ENCODE results near the gene ATXN7L2. TPM values are rescaled to one million over a fixed set of nuclear protein-coding genes. Genes with fewer than 3 reads are reported as not detected.

Gene ATXN7L2
- total and polyA plus RNA-seq, 2 of the 8 experiments (the other 6 are each of a cell fraction or from before 2014, with no cell fraction given), result 8.1 to 9.3 TPM

DNA sequence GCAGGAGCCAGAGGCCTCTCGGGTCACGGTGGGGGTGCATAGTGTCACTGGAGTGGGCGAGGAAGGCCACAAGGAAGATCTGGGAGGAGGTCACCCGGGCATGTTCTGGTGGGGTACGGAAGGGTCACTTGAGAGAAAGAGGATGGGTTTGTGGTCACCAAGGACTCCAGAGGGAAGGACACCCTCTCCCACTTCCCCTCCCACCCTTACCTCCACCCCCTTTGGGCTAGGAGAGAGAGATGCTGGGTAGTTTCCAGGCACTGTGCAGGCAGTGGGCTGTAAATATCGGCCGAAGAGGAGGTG lies 25.1 kb downstream of the ATXN7L2 start (continued):
- TF ChIP-seq RBBP5 (IDR thresholded peaks at IDR 0.05; ENCODE audit: borderline replicate concordance, low read depth, low read length), result no peak
- TF ChIP-seq TAF1 (IDR thresholded peaks at IDR 0.05; ENCODE audit: low read depth, low read length), result no peak
- TF ChIP-seq SIX5 (IDR thresholded peaks at IDR 0.05; ENCODE audit: low read depth, low read length), result no peak
- TF ChIP-seq RXRA (IDR thresholded peaks at IDR 0.05; ENCODE audit: insufficient read depth, low read depth, low read length), result no peak
- no peak for TF ChIP-seq MAFK (IDR thresholded peaks at IDR 0.05; ENCODE audit: low read depth, low read length)
- TF ChIP-seq BRCA1 (IDR thresholded peaks at IDR 0.05; ENCODE audit: low read depth, low read length), result no peak
- no peak for TF ChIP-seq SP1 (IDR thresholded peaks at IDR 0.05; ENCODE audit: low read depth, low read length)
- TF ChIP-seq ASH2L (IDR thresholded peaks at IDR 0.05; ENCODE audit: low read length), result no peak
